ENCODE measurements around the gene FNIP1.

Gene FNIP1

DNA sequence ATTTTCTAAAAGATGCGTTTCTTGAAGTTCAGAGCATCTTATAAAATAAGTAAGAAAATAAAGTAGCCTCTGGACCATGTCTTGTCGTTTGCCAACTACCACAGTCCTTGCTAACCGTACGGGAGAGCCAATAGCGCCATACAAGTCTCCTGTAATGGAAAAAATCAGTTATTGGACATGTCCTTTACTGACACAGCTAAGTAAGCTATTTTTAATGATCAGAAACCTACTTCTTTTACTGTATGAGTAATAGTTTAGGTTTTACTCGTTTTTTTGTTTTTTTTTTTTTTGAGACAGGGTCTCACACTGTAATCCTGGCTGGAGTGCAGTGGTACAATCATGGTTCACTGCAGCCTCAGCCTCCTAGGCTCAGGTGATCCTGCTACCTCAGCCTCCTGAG is 124.0 kb downstream of the FNIP1 start:
- H3K4me3 ChIP-seq (ENCODE audit: insufficient read depth in 1 of 2, low read depth in 1 of 2, low read length in 2 of 2), result peak overlapping the region in 1 of 2 experiments; percentile 21
- peak overlapping the region in 1 of 2 experiments; percentile 41 for H3K4ac ChIP-seq (ENCODE audit: low read depth in 1 of 2, low read length in 2 of 2)
- no peak for DNase-seq
- no peaks in the 10 kb centered on the region for H3K4me1 ChIP-seq (ENCODE audit: control insufficient read depth, insufficient read depth, low read depth, low read length)
- H4K91ac ChIP-seq (ENCODE audit: low read length), result no peak overlapping the region
- peaks cover 21 to 84% of the 10 kb centered on the region in 2 experiments for H3K36me3 ChIP-seq (ENCODE audit: control insufficient read depth in 1 of 2, insufficient read depth in 2 of 2, low read depth in 1 of 2, low read length in 2 of 2)
- H2AK5ac ChIP-seq (ENCODE audit: low read length, severe bottlenecking), result no peak overlapping the region
- peak overlapping the region; percentile 70 for H3K9ac ChIP-seq (ENCODE audit: low read length)
- H2BK120ac ChIP-seq (ENCODE audit: low read depth, low read length), result no peak overlapping the region
- H3K79me1 ChIP-seq (replicated peaks; ENCODE audit: low read length, poor library complexity, severe bottlenecking), result peaks cover 11% of the 10 kb centered on the region
- WGBS, result 98% methylated on average over 6 of the region's 6 CpGs
- H3K27ac ChIP-seq (ENCODE audit: low read length, poor library complexity, severe bottlenecking), result no peak overlapping the region
- no peak overlapping the region for H3K23ac ChIP-seq (ENCODE audit: low read length in 2 of 2)
- H3K4me2 ChIP-seq (ENCODE audit: low read length, poor library complexity, severe bottlenecking), result no peak overlapping the region
- no peak overlapping the region for H2AFZ ChIP-seq (ENCODE audit: low read depth, low read length)
- H3K14ac ChIP-seq (ENCODE audit: low read length in 2 of 2), result no peak overlapping the region
- H2BK12ac ChIP-seq (ENCODE audit: low read length in 2 of 2), result peak overlapping the region in 1 of 2 experiments; percentile 21
- H2BK5ac ChIP-seq (ENCODE audit: low read depth, low read length, poor library complexity, severe bottlenecking), result no peak overlapping the region
- no peaks in the 10 kb centered on the region for H3K27me3 ChIP-seq (ENCODE audit: control insufficient read depth in 1 of 2, insufficient read depth in 1 of 2, low read length in 2 of 2)
- H3K18ac ChIP-seq (ENCODE audit: low read depth in 1 of 2, low read length in 2 of 2), result peak overlapping the region in 1 of 2 experiments; percentile 11
- H3K9me3 ChIP-seq (ENCODE audit: control insufficient read depth, low read length), result no peaks in the 10 kb centered on the region
- H4K8ac ChIP-seq (ENCODE audit: low read length), result no peak overlapping the region
- H2BK15ac ChIP-seq (ENCODE audit: low read depth, poor library complexity, severe bottlenecking), result no peak overlapping the region

DNA sequence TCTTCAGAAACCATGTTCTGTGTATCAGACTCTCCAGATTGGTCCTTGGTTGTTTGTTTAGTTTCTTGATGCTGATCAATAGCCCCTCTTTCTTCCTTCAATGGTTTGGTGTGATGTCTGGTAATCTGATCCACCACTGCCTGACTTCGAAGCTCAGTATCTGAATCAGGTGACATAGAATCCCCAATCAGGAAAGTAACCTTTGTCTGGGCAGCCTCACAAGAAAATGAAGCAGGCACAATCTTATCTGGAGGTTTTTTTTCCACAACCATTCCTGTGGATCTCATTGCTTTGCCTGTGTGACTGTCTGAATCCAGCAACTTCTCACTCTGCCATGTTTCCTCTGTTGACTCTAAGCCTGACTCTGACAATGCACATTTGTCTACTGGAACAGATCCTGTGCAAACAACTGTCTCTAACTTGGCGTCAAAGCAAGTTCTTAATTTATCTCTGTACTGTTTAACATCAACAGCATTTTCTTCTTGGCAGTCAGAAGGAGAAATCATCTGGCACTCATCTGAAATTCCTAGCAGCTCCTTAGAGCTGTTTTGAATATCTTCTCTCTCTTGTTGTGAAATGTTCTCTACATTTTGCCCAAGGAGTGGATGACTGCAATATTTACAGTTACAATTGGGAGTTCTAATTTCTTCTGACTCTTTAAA is 124.7 kb downstream of the FNIP1 start:
- H2AFZ ChIP-seq (ENCODE audit: low read depth, low read length), result no peak overlapping the region
- no peak overlapping the region for H2BK5ac ChIP-seq (ENCODE audit: low read depth, low read length, poor library complexity, severe bottlenecking)
- H4K8ac ChIP-seq (ENCODE audit: low read length), result no peak overlapping the region
- H2AK5ac ChIP-seq (ENCODE audit: low read length, severe bottlenecking), result no peak overlapping the region
- no peak overlapping the region for H3K14ac ChIP-seq (ENCODE audit: low read length in 2 of 2)
- H2BK15ac ChIP-seq (ENCODE audit: low read depth, poor library complexity, severe bottlenecking), result no peak overlapping the region
- WGBS, result 74% methylated on average over 2 of the region's 2 CpGs
- H4K91ac ChIP-seq (ENCODE audit: low read length), result no peak overlapping the region
- H3K23ac ChIP-seq (ENCODE audit: low read length in 2 of 2), result no peak overlapping the region
- H3K4ac ChIP-seq (ENCODE audit: low read depth in 1 of 2, low read length in 2 of 2), result no peak overlapping the region
- H2BK120ac ChIP-seq (ENCODE audit: low read depth, low read length), result no peak overlapping the region
- no peaks in the 10 kb centered on the region for H3K9me3 ChIP-seq (ENCODE audit: control insufficient read depth, low read length)
- no peak overlapping the region for H3K4me2 ChIP-seq (ENCODE audit: low read length, poor library complexity, severe bottlenecking)
- peaks cover 21 to 84% of the 10 kb centered on the region in 2 experiments for H3K36me3 ChIP-seq (ENCODE audit: control insufficient read depth in 1 of 2, insufficient read depth in 2 of 2, low read depth in 1 of 2, low read length in 2 of 2)
- H3K18ac ChIP-seq (ENCODE audit: low read depth in 1 of 2, low read length in 2 of 2), result no peak overlapping the region
- H3K79me1 ChIP-seq (replicated peaks; ENCODE audit: low read length, poor library complexity, severe bottlenecking), result peaks cover 9% of the 10 kb centered on the region
- no peaks in the 10 kb centered on the region for H3K27me3 ChIP-seq (ENCODE audit: control insufficient read depth in 1 of 2, insufficient read depth in 1 of 2, low read length in 2 of 2)
- peak; percentile 90 for DNase-seq
- no peak overlapping the region for H2BK12ac ChIP-seq (ENCODE audit: low read length in 2 of 2)
- peak overlapping the region; percentile 70 for H3K9ac ChIP-seq (ENCODE audit: low read length)
- H3K4me1 ChIP-seq (ENCODE audit: control insufficient read depth, insufficient read depth, low read depth, low read length), result no peaks in the 10 kb centered on the region
- peak overlapping the region in 1 of 2 experiments; percentile 21 for H3K4me3 ChIP-seq (ENCODE audit: insufficient read depth in 1 of 2, low read depth in 1 of 2, low read length in 2 of 2)
- H3K27ac ChIP-seq (ENCODE audit: low read length, poor library complexity, severe bottlenecking), result no peak overlapping the region

DNA sequence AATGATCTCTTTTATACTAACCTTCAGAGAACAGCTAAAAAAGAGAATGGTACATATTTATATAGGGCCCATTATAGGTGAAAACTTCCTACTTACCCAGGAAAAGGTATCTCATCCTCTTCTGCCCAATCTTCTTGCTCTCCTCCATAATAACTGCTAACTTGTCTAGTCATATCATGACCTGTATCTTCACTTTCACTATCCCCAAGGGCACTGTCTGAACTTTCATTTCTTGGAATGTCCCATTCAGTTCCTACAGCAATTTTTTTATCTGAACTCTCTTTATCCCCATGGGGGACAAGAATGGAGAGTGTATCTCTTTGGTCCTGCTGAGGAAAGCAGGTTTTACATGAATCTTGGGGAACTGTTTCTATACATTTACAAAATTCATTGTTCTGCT is 125.4 kb downstream of the FNIP1 start:
- no peak overlapping the region for H3K4me3 ChIP-seq (ENCODE audit: insufficient read depth in 1 of 2, low read depth in 1 of 2, low read length in 2 of 2)
- peak overlapping the region; percentile 70 for H3K9ac ChIP-seq (ENCODE audit: low read length)
- H2BK5ac ChIP-seq (ENCODE audit: low read depth, low read length, poor library complexity, severe bottlenecking), result no peak overlapping the region
- peak overlapping the region in 1 of 2 experiments; percentile 17 for H3K18ac ChIP-seq (ENCODE audit: low read depth in 1 of 2, low read length in 2 of 2)
- H3K79me1 ChIP-seq (replicated peaks; ENCODE audit: low read length, poor library complexity, severe bottlenecking), result peaks cover 8% of the 10 kb centered on the region
- H3K23ac ChIP-seq (ENCODE audit: low read length in 2 of 2), result no peak overlapping the region
- H3K9me3 ChIP-seq (ENCODE audit: control insufficient read depth, low read length), result no peaks in the 10 kb centered on the region
- no peak overlapping the region for H3K14ac ChIP-seq (ENCODE audit: low read length in 2 of 2)
- no peak overlapping the region for H2AK5ac ChIP-seq (ENCODE audit: low read length, severe bottlenecking)
- H3K4me2 ChIP-seq (ENCODE audit: low read length, poor library complexity, severe bottlenecking), result no peak overlapping the region
- no peak overlapping the region for H2BK120ac ChIP-seq (ENCODE audit: low read depth, low read length)
- H3K4me1 ChIP-seq (ENCODE audit: control insufficient read depth, insufficient read depth, low read depth, low read length), result no peaks in the 10 kb centered on the region
- H2BK12ac ChIP-seq (ENCODE audit: low read length in 2 of 2), result no peak overlapping the region
- no peaks in the 10 kb centered on the region for H3K27me3 ChIP-seq (ENCODE audit: control insufficient read depth in 1 of 2, insufficient read depth in 1 of 2, low read length in 2 of 2)
- H4K91ac ChIP-seq (ENCODE audit: low read length), result no peak overlapping the region
- H3K36me3 ChIP-seq (ENCODE audit: control insufficient read depth in 1 of 2, insufficient read depth in 2 of 2, low read depth in 1 of 2, low read length in 2 of 2), result peaks cover 19 to 84% of the 10 kb centered on the region in 2 experiments
- no peak overlapping the region for H2BK15ac ChIP-seq (ENCODE audit: low read depth, poor library complexity, severe bottlenecking)
- DNase-seq, result peak; percentile 59
- H4K8ac ChIP-seq (ENCODE audit: low read length), result no peak overlapping the region
- no peak overlapping the region for H3K4ac ChIP-seq (ENCODE audit: low read depth in 1 of 2, low read length in 2 of 2)
- no peak overlapping the region for H3K27ac ChIP-seq (ENCODE audit: low read length, poor library complexity, severe bottlenecking)
- no peak overlapping the region for H2AFZ ChIP-seq (ENCODE audit: low read depth, low read length)

DNA sequence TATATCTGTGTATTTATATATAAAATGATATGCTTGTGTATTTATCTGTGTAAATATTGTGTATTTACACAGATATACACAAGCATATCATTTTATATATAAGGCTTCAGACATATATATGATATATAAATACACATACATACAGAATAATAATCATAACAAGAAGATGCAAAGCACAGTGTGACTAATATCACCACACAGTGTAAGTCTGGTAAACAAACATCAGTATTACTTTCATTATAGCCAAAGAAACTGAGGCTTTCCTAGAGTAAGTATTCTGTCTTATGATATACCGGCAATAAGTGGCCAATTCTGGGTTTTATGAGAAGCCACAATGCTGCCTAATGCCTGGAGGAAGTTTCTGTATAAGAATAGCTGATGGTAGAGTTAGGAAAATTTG is 131.9 kb downstream of the FNIP1 start:
- H4K8ac ChIP-seq (ENCODE audit: low read length), result no peak overlapping the region
- H2BK5ac ChIP-seq (ENCODE audit: low read depth, low read length, poor library complexity, severe bottlenecking), result no peak overlapping the region
- peaks cover 14% of the 10 kb centered on the region for H3K79me1 ChIP-seq (replicated peaks; ENCODE audit: low read length, poor library complexity, severe bottlenecking)
- no peak overlapping the region for H3K9ac ChIP-seq (ENCODE audit: low read length)
- no peak overlapping the region for H3K27ac ChIP-seq (ENCODE audit: low read length, poor library complexity, severe bottlenecking)
- no peaks in the 10 kb centered on the region for H3K27me3 ChIP-seq (ENCODE audit: control insufficient read depth in 1 of 2, insufficient read depth in 1 of 2, low read length in 2 of 2)
- DNase-seq, result no peak
- WGBS, result 86% methylated on average over 1 of the region's 1 CpG
- no peak overlapping the region for H3K4ac ChIP-seq (ENCODE audit: low read depth in 1 of 2, low read length in 2 of 2)
- no peak overlapping the region for H3K4me3 ChIP-seq (ENCODE audit: insufficient read depth in 1 of 2, low read depth in 1 of 2, low read length in 2 of 2)
- H3K4me2 ChIP-seq (ENCODE audit: low read length, poor library complexity, severe bottlenecking), result no peak overlapping the region
- H3K14ac ChIP-seq (ENCODE audit: low read length in 2 of 2), result no peak overlapping the region
- no peak overlapping the region for H3K18ac ChIP-seq (ENCODE audit: low read depth in 1 of 2, low read length in 2 of 2)
- H4K91ac ChIP-seq (ENCODE audit: low read length), result no peak overlapping the region
- H2BK15ac ChIP-seq (ENCODE audit: low read depth, poor library complexity, severe bottlenecking), result no peak overlapping the region
- no peak overlapping the region for H2AK5ac ChIP-seq (ENCODE audit: low read length, severe bottlenecking)
- peaks cover 32 to 93% of the 10 kb centered on the region in 2 experiments for H3K36me3 ChIP-seq (ENCODE audit: control insufficient read depth in 1 of 2, insufficient read depth in 2 of 2, low read depth in 1 of 2, low read length in 2 of 2)
- H2BK120ac ChIP-seq (ENCODE audit: low read depth, low read length), result no peak overlapping the region
- H3K23ac ChIP-seq (ENCODE audit: low read length in 2 of 2), result no peak overlapping the region
- H3K9me3 ChIP-seq (ENCODE audit: control insufficient read depth, low read length), result peaks cover 14% of the 10 kb centered on the region
- H2BK12ac ChIP-seq (ENCODE audit: low read length in 2 of 2), result no peak overlapping the region
- no peak overlapping the region for H2AFZ ChIP-seq (ENCODE audit: low read depth, low read length)
- H3K4me1 ChIP-seq (ENCODE audit: control insufficient read depth, insufficient read depth, low read depth, low read length), result no peaks in the 10 kb centered on the region

Data from mesenchymal stem cell (in vitro differentiated cells and primary cell).